IMR-90 (cell line): ENCODE data around the gene IGSF10. TPM values are rescaled to one million over a fixed set of nuclear protein-coding genes. Genes with fewer than 3 reads are reported as not detected.

Experiments
- ATAC-seq: fragments of 200-7000 bp; cut with Tn5 transposase; 2 replicates; pipeline ENCODE4 v1.9.1; 2020; ENCODE audit warnings: low read depth, mild to moderate bottlenecking, moderate library complexity
- BruUV-seq: library from RNA; stranded (reverse); fragments of 400-500 nt; replicated peaks from 2 replicates; lab custom pipeline; 2021; lab: Mats Ljungman, UMichigan
- CTCF ChIA-PET: fragments of 300-600 bp; formaldehyde crosslinking; extraction: SDS; loops from one replicate; lab custom pipeline; 2021; ENCODE audit warnings: antibody characterized with exemption; lab: Yijun Ruan, JAX
- POLR2A ChIA-PET: fragments of 300-600 bp; sonication (Branson Sonifier 250); formaldehyde crosslinking; loops from one replicate; lab custom pipeline; 2022; ENCODE audit warnings: antibody characterized with exemption; ENCODE audit not compliant: unreplicated experiment; lab: Charles Lee
- DNase-seq: peaks from one replicate; pipeline ENCODE4 v3.0.0; 2013
- H2AFZ ChIP-seq: replicated peaks from 2 replicates; pipeline ENCODE3; 2013; ENCODE audit warnings: low read length, mild to moderate bottlenecking; ENCODE audit not compliant: poor library complexity
- H2AK5ac ChIP-seq: 2 replicates; pipeline ENCODE4 v1.6.1; 2013; ENCODE audit warnings: low read depth, low read length, inconsistent platforms
- H2AK9ac ChIP-seq: replicated peaks from 2 replicates; pipeline ENCODE3; 2013; ENCODE audit warnings: mild to moderate bottlenecking, low read depth, low read length, moderate library complexity; ENCODE audit not compliant: poor library complexity
- H2BK120ac ChIP-seq: 2 replicates; pipeline ENCODE4 v1.6.1; 2013; ENCODE audit warnings: low read depth, low read length, inconsistent platforms
- H2BK15ac ChIP-seq: 3 replicates; pipeline ENCODE4 v1.6.1; 2013; ENCODE audit warnings: low read depth, low read length, inconsistent platforms
- H2BK20ac ChIP-seq: 2 replicates; pipeline ENCODE4 v1.6.1; 2013; ENCODE audit warnings: low read depth, mild to moderate bottlenecking, inconsistent platforms, low read length, moderate library complexity
- H2BK5ac ChIP-seq: 2 replicates; pipeline ENCODE4 v1.6.1; 2013; ENCODE audit warnings: mild to moderate bottlenecking, low read depth, low read length, inconsistent platforms; ENCODE audit not compliant: poor library complexity, severe bottlenecking
- H3K14ac ChIP-seq: replicated peaks from 2 replicates; pipeline ENCODE4 v1.6.1; 2013; ENCODE audit warnings: low read depth, low read length, inconsistent platforms
- H3K18ac ChIP-seq: 2 replicates; pipeline ENCODE4 v1.6.1; 2013; ENCODE audit warnings: low read depth, low read length, control low read depth
- H3K23ac ChIP-seq: 2 replicates; pipeline ENCODE4 v1.6.1; 2013; ENCODE audit warnings: low read depth, low read length, inconsistent platforms
- H3K27ac ChIP-seq: 2 replicates; pipeline ENCODE4 v1.5.1; 2013; ENCODE audit warnings: mild to moderate bottlenecking, control low read depth, low read length; ENCODE audit not compliant: insufficient read depth
- H3K27me3 ChIP-seq: 2 replicates; pipeline ENCODE4 v1.6.1; 2013; ENCODE audit warnings: low read length; ENCODE audit not compliant: control insufficient read depth, insufficient read depth
- H3K36me3 ChIP-seq: 2 replicates; pipeline ENCODE4 v1.6.1; 2013; ENCODE audit warnings: low read length, mixed read lengths; ENCODE audit not compliant: control insufficient read depth, insufficient read depth
- H3K4ac ChIP-seq: 2 replicates; pipeline ENCODE4 v1.6.1; 2013; ENCODE audit warnings: low read depth, low read length, inconsistent platforms
- H3K4me1 ChIP-seq: 2 replicates; pipeline ENCODE4 v1.6.1; 2013; ENCODE audit warnings: low read length, mixed read lengths; ENCODE audit not compliant: control insufficient read depth, insufficient read depth
- H3K4me2 ChIP-seq: 2 replicates; pipeline ENCODE4 v1.6.1; 2013; ENCODE audit warnings: low read depth, mild to moderate bottlenecking, control low read depth, low read length, moderate library complexity
- H3K4me3 ChIP-seq: 2 replicates; pipeline ENCODE4 v1.5.1; 2013; ENCODE audit warnings: low read depth, mild to moderate bottlenecking, control low read depth, low read length, moderate library complexity; ENCODE audit not compliant: insufficient read depth
- H3K56ac ChIP-seq: 2 replicates; pipeline ENCODE4 v1.6.1; 2013; ENCODE audit warnings: low read length, inconsistent platforms; ENCODE audit not compliant: insufficient read depth; ENCODE audit errors: extremely low read depth
- H3K79me1 ChIP-seq, 2 experiments: 2 replicates each; pipeline ENCODE4 v1.6.1; 2013; ENCODE audit warnings: low read length in 2 of 2, inconsistent platforms in 1 of 2, low read depth in 1 of 2
- H3K9ac ChIP-seq: 2 replicates; pipeline ENCODE4 v1.6.1; 2013; ENCODE audit warnings: low read depth, low read length, control low read depth
- H3K9me1 ChIP-seq: 2 replicates; pipeline ENCODE4 v1.6.1; 2013; ENCODE audit warnings: low read length, inconsistent platforms; ENCODE audit not compliant: insufficient read depth
- H3K9me3 ChIP-seq: 2 replicates; pipeline ENCODE4 v1.6.1; 2013; ENCODE audit warnings: low read length; ENCODE audit not compliant: control insufficient read depth, insufficient read depth
- H4K20me1 ChIP-seq: 2 replicates; pipeline ENCODE4 v1.6.1; 2013; ENCODE audit warnings: low read length, inconsistent platforms; ENCODE audit not compliant: insufficient read depth
- H4K5ac ChIP-seq: 2 replicates; pipeline ENCODE4 v1.6.1; 2013; ENCODE audit warnings: mild to moderate bottlenecking, low read depth, low read length, control low read depth
- H4K8ac ChIP-seq, 2 experiments: 2 replicates each; pipeline ENCODE4 v1.6.1; 2013; ENCODE audit warnings: low read depth in 2 of 2, low read length in 2 of 2, control low read depth in 1 of 2, inconsistent platforms in 1 of 2
- H4K91ac ChIP-seq: 2 replicates; pipeline ENCODE4 v1.6.1; 2013; ENCODE audit warnings: low read depth, low read length, inconsistent platforms; ENCODE audit not compliant: insufficient read depth
- BHLHE40 ChIP-seq: fragments of 150-350 bp; IDR thresholded peaks from 2 replicates; pipeline ENCODE4 v1.6.1; 2016; ENCODE audit warnings: mild to moderate bottlenecking, low read depth, low read length
- CEBPB ChIP-seq: IDR thresholded peaks from 2 replicates; pipeline ENCODE4 v1.6.1; 2012; ENCODE audit warnings: low read depth, low read length, improper control_type of control experiment
- CHD1 ChIP-seq: IDR thresholded peaks from 2 replicates; pipeline ENCODE4 v1.6.1; 2012; ENCODE audit warnings: low read depth, low read length, improper control_type of control experiment
- MAFK ChIP-seq: IDR thresholded peaks from 2 replicates; pipeline ENCODE4 v1.6.1; 2012; ENCODE audit warnings: low read depth, low read length, improper control_type of control experiment
- USF2 ChIP-seq: fragments of 150-350 bp; IDR thresholded peaks from 2 replicates; pipeline ENCODE4 v1.6.1; 2017; ENCODE audit warnings: mild to moderate bottlenecking, antibody characterized with exemption, low read length, low read depth
- WGBS, 2 experiments: methylation state at CpG; one replicate each; pipeline versions ENCODE4 v1.1.5 to v1.1.7; 2013; ENCODE audit warnings: missing lambda C conversion rate in 2 of 2; ENCODE audit not compliant: insufficient read length in 1 of 2; ENCODE audit errors: extremely low coverage in 2 of 2; 5-methylcytosine and 5-hydroxymethylcytosine counted together
- dilution Hi-C: fragments of 300-500 bp; cut with HindIII; formaldehyde crosslinking; loops from one replicate; pipeline ENCODE4 v1.14.3; 2018; ENCODE audit warnings: low sequenced_read_pairs; ENCODE audit not compliant: unreplicated experiment
- in situ Hi-C: fragments of 300-500 bp; cut with MboI; formaldehyde crosslinking; loops from 3 replicates; pipeline ENCODE4 v1.14.3; 2019; ENCODE audit warnings: low sequenced_read_pairs, inconsistent platforms, mixed read lengths
- intact Hi-C: fragments of 100-400 bp; cut with micrococcal nuclease; formaldehyde crosslinking; loops from 2 replicates; pipeline ENCODE4 v1.10.0; 2022
- polyA plus RNA-seq, 3 experiments: library from polyadenylated mRNA; depleted of rRNA; stranded (reverse); fragments of >200 nt; gene quantifications; 2 replicates each; pipeline ENCODE4 v1.2.3, GENCODE V29; 2012; ENCODE audit warnings: low replicate concordance in 1 of 3
- total RNA-seq: library from RNA; depleted of rRNA; stranded (reverse); fragments of >200 nt; gene quantifications from 2 replicates; pipeline ENCODE4 v1.2.3, GENCODE V29; 2012

IGSF10 gene
- total and polyA plus RNA-seq, 2 of the 4 experiments (the other 2 are of a cell fraction): under 0.01 to 0.07 TPM

GRCh38 chr3:151421938-151422337 is 38.9 kb downstream of the IGSF10 start:
- Histone ChIP-seq H3K14ac (no peak overlapping the region), H3K9ac (no peak overlapping the region), H4K20me1 (no peaks in the 10 kb centered on the region), H2BK20ac (no peak overlapping the region), H4K8ac (no peak overlapping the region), H3K18ac (no peak overlapping the region), H4K91ac (no peak overlapping the region), H3K9me3 (no peaks in the 10 kb centered on the region), H3K23ac (no peak overlapping the region), H2AFZ (no peak overlapping the region), H3K4me1 (peaks cover 4% of the 10 kb centered on the region; the same call in 1 of the 2 replicates), H3K4me3 (no peak overlapping the region), H4K5ac (no peak overlapping the region), H3K79me1 (no peaks in the 10 kb centered on the region), H3K36me3 (no peaks in the 10 kb centered on the region), H2AK5ac (no peak overlapping the region), H2AK9ac (no peak overlapping the region), H3K27ac (no peak overlapping the region), H3K9me1 (peaks cover 3% of the 10 kb centered on the region; the same call in 1 of the 2 replicates), H3K4me2 (no peak overlapping the region), H3K4ac (no peak overlapping the region), H2BK5ac (no peak overlapping the region), H2BK15ac (no peak overlapping the region), H3K27me3 (no peaks in the 10 kb centered on the region), H3K56ac (no peak overlapping the region), H2BK120ac (no peak overlapping the region)
- TF ChIP-seq BHLHE40 (no peak), CEBPB (no peak), MAFK (no peak), USF2 (no peak), CHD1 (no peak)
- 60% methylated on average over 1 of the region's 4 CpGs; no CpG with 5 or more reads in 1 of the 2 experiments for WGBS, 2 experiments
- dilution Hi-C loops (no loop called here), intact Hi-C loops (no loop called here), in situ Hi-C loops (no loop called here)
- ChIA-PET CTCF (interaction anchor here (0.6 kb wide), 1 partner anchor 8 kb away, joined by 4 read pairs; no protein-coding TSS in a partner anchor), POLR2A (no interaction called here)
- ATAC-seq (no peak), DNase-seq (no peak)
- no TSS peak for BruUV-seq
